H1 (cell line): ENCODE measurements around the gene SLC1A1. TPM values are rescaled to one million over a fixed set of nuclear protein-coding genes. Genes with fewer than 3 reads are reported as not detected.

ENCODE experiments used
- CTCF ChIA-PET: fragments of 300-600 bp; sonication (Branson Sonifier 250); formaldehyde crosslinking; loops from one replicate; lab custom pipeline; 2021; ENCODE audit not compliant: partially characterized antibody; lab: Charles Lee
- POLR2A ChIA-PET: fragments of 300-600 bp; sonication (Branson Sonifier 250); formaldehyde crosslinking; loops from one replicate; lab custom pipeline; 2021; ENCODE audit warnings: inconsistent platforms; ENCODE audit not compliant: partially characterized antibody; lab: Charles Lee
- DNase-seq, 2 experiments: peaks; one replicate each; pipeline versions ENCODE4 v3.0.0 to v3.0.0-alpha.2; 2010 to 2022; ENCODE audit warnings: low spot score in 2 of 2, low read depth in 1 of 2, mixed read lengths in 1 of 2
- FAIRE-seq: peaks from 2 replicates; lab custom pipeline; 2011; peaks lifted over from hg19 to GRCh38; lab: Jason Lieb, UNC
- H2AFZ ChIP-seq: 2 replicates; pipeline ENCODE4 v1.8.1; 2012; ENCODE audit warnings: low read length, inconsistent platforms
- H2AK5ac ChIP-seq: 2 replicates; pipeline ENCODE4 v1.6.1; 2013; ENCODE audit warnings: low read depth, low read length
- H2BK120ac ChIP-seq: replicated peaks from 2 replicates; pipeline ENCODE3; 2013; ENCODE audit warnings: low read depth, low read length, inconsistent platforms
- H2BK12ac ChIP-seq: 2 replicates; pipeline ENCODE4 v1.6.1; 2013; ENCODE audit warnings: low read depth, low read length
- H2BK15ac ChIP-seq: 2 replicates; pipeline ENCODE4 v1.6.1; 2013; ENCODE audit warnings: low read length
- H2BK20ac ChIP-seq: 2 replicates; pipeline ENCODE4 v1.6.1; 2013; ENCODE audit warnings: low read length
- H2BK5ac ChIP-seq: 2 replicates; pipeline ENCODE4 v1.6.1; 2013; ENCODE audit warnings: low read depth, low read length
- H3K14ac ChIP-seq: 2 replicates; pipeline ENCODE4 v1.6.1; 2013; ENCODE audit warnings: inconsistent platforms; ENCODE audit not compliant: insufficient read length
- H3K18ac ChIP-seq: 2 replicates; pipeline ENCODE4 v1.6.1; 2013; ENCODE audit warnings: low read length; ENCODE audit errors: extremely low read depth
- H3K23ac ChIP-seq: 2 replicates; pipeline ENCODE4 v1.6.1; 2013; ENCODE audit warnings: inconsistent platforms; ENCODE audit not compliant: insufficient read length
- H3K23me2 ChIP-seq: 2 replicates; pipeline ENCODE4 v1.6.1; 2013; ENCODE audit warnings: low read depth, low read length
- H3K27ac ChIP-seq: 2 replicates; pipeline ENCODE4 v1.6.1; 2011; ENCODE audit warnings: low read depth, low read length, inconsistent platforms
- H3K27me3 ChIP-seq, 4 experiments: replicated peaks in 1 of 4; 1 replicate in 1 of 4; 2 replicates in 3 of 4; pipeline versions ENCODE4 v1.6.1 to v1.8.1; 2011 to 2013; ENCODE audit warnings: low read length in 3 of 4, mild to moderate bottlenecking in 3 of 4, inconsistent platforms in 2 of 4, mixed read lengths in 2 of 4, moderate library complexity in 1 of 4; ENCODE audit not compliant: control insufficient read depth in 3 of 4, insufficient read depth in 3 of 4; ENCODE audit errors: extremely low read depth in 1 of 4
- H3K36me3 ChIP-seq, 4 experiments: 2 replicates each; pipeline versions ENCODE4 v1.6.1 to v1.8.1; 2011 to 2013; ENCODE audit warnings: mild to moderate bottlenecking in 4 of 4, low read length in 3 of 4, moderate library complexity in 2 of 4, control low read depth in 1 of 4, inconsistent platforms in 1 of 4; ENCODE audit not compliant: insufficient read depth in 4 of 4, control insufficient read depth in 2 of 4
- H3K4ac ChIP-seq: replicated peaks from 2 replicates; pipeline ENCODE3; 2013; ENCODE audit warnings: low read length, low read depth, mixed read lengths, inconsistent platforms; ENCODE audit not compliant: insufficient read length
- H3K4me1 ChIP-seq, 4 experiments: replicated peaks in 1 of 4; 1 replicate in 1 of 4; 2 replicates in 3 of 4; pipeline versions ENCODE4 v1.6.1 to v1.8.1; 2011 to 2013; ENCODE audit warnings: low read length in 3 of 4, inconsistent platforms in 2 of 4, mixed read lengths in 1 of 4; ENCODE audit not compliant: insufficient read depth in 4 of 4, control insufficient read depth in 3 of 4
- H3K4me2 ChIP-seq, 2 experiments: 2 replicates each; pipeline versions ENCODE4 v1.6.1 to v1.8.1; 2011 to 2013; ENCODE audit warnings: low read depth in 2 of 2, low read length in 2 of 2, control low read depth in 1 of 2, inconsistent platforms in 1 of 2, mild to moderate bottlenecking in 1 of 2; ENCODE audit not compliant: insufficient read depth in 1 of 2
- H3K4me3 ChIP-seq, 4 experiments: fragments of 200-600, 300-600 bp in 1 of 4; sonication (generic), shearing (Covaris generic), sonication (Bioruptor Twin) in 1 of 4; 2 replicates each; pipeline versions ENCODE4 v1.5.1 to v1.8.1; 2011 to 2016; ENCODE audit warnings: low read length in 4 of 4, low read depth in 3 of 4, control low read depth in 2 of 4, inconsistent platforms in 2 of 4, mild to moderate bottlenecking in 2 of 4, mixed read lengths in 1 of 4, moderate library complexity in 1 of 4; ENCODE audit not compliant: insufficient read depth in 2 of 4; ENCODE audit errors: extremely low read depth in 1 of 4
- H3K56ac ChIP-seq: replicated peaks from 2 replicates; pipeline ENCODE3; 2013; ENCODE audit warnings: low read depth, mild to moderate bottlenecking, mixed read lengths, low read length, inconsistent platforms; ENCODE audit not compliant: insufficient read length
- H3K79me1 ChIP-seq: 2 replicates; pipeline ENCODE4 v1.6.1; 2013; ENCODE audit warnings: low read depth, low read length, control low read depth
- H3K79me2 ChIP-seq, 2 experiments: 2 replicates each; pipeline versions ENCODE4 v1.6.1 to v1.8.1; 2012 to 2013; ENCODE audit warnings: low read length in 2 of 2, mild to moderate bottlenecking in 2 of 2, inconsistent platforms in 1 of 2; ENCODE audit not compliant: insufficient read depth in 2 of 2, control insufficient read depth in 1 of 2
- H3K9ac ChIP-seq, 4 experiments: replicated peaks in 1 of 4; 1 replicate in 1 of 4; 2 replicates in 3 of 4; pipeline versions ENCODE4 v1.6.1 to v1.8.1; 2011 to 2013; ENCODE audit warnings: low read depth in 3 of 4, low read length in 3 of 4, control low read depth in 2 of 4, mild to moderate bottlenecking in 2 of 4, moderate library complexity in 2 of 4, inconsistent platforms in 1 of 4; ENCODE audit errors: extremely low read depth in 1 of 4
- H3K9me3 ChIP-seq, 2 experiments: 2 replicates each; pipeline versions ENCODE4 v1.6.1 to v1.8.1; 2012 to 2013; ENCODE audit warnings: mild to moderate bottlenecking in 2 of 2, moderate library complexity in 2 of 2, control low read depth in 1 of 2, inconsistent platforms in 1 of 2, low read depth in 1 of 2, low read length in 1 of 2, mixed read lengths in 1 of 2; ENCODE audit not compliant: insufficient read depth in 2 of 2
- H4K20me1 ChIP-seq, 2 experiments: replicated peaks in 1 of 2; 2 replicates each; pipeline versions ENCODE3 to v1.8.1; 2011 to 2013; ENCODE audit warnings: inconsistent platforms in 2 of 2, low read length in 2 of 2, mild to moderate bottlenecking in 1 of 2; ENCODE audit not compliant: insufficient read depth in 2 of 2, control insufficient read depth in 1 of 2
- H4K5ac ChIP-seq: 2 replicates; pipeline ENCODE4 v1.6.1; 2013; ENCODE audit warnings: low read length, low read depth, mixed read lengths, inconsistent platforms; ENCODE audit not compliant: insufficient read length
- H4K8ac ChIP-seq: 2 replicates; pipeline ENCODE4 v1.8.0; 2013; ENCODE audit warnings: mild to moderate bottlenecking, moderate library complexity, low read length, inconsistent platforms; ENCODE audit not compliant: insufficient read depth; ENCODE audit errors: extremely low read depth
- H4K91ac ChIP-seq: replicated peaks from 2 replicates; pipeline ENCODE3; 2013; ENCODE audit warnings: low read length, mixed read lengths, inconsistent platforms; ENCODE audit not compliant: insufficient read length
- CHD2 ChIP-seq: IDR thresholded peaks from 2 replicates; pipeline ENCODE4 v1.6.1; 2012; ENCODE audit warnings: low read length, improper control_type of control experiment
- CREB1 ChIP-seq: IDR thresholded peaks from 2 replicates; pipeline ENCODE4 v1.6.1; 2012; ENCODE audit warnings: inconsistent platforms
- CTBP2 ChIP-seq: IDR thresholded peaks from 2 replicates; pipeline ENCODE4 v1.7.0; 2011; ENCODE audit warnings: borderline replicate concordance, mild to moderate bottlenecking, moderate library complexity, mixed read lengths, low read length; ENCODE audit not compliant: insufficient read depth, insufficient read length
- KDM1A ChIP-seq: fragments of 200-600, 300-600 bp; sonication (generic); IDR thresholded peaks from 2 replicates; pipeline ENCODE4 v1.7.1; 2016; ENCODE audit warnings: mild to moderate bottlenecking, low read length, borderline replicate concordance
- KDM4A ChIP-seq: IDR thresholded peaks from one replicate; pipeline ENCODE4 v1.7.1; 2012; ENCODE audit warnings: low read depth, mild to moderate bottlenecking, moderate library complexity, low read length, inconsistent platforms; ENCODE audit not compliant: severe bottlenecking
- RNF2 ChIP-seq: fragments of 200-900, 300-1000 bp; sonication (generic); IDR thresholded peaks from 2 replicates; pipeline ENCODE4 v1.7.1; 2016; ENCODE audit warnings: borderline replicate concordance, low read depth, mild to moderate bottlenecking, antibody characterized with exemption, low read length; ENCODE audit not compliant: poor library complexity, severe bottlenecking; ENCODE audit errors: missing control alignments
- RXRA ChIP-seq: IDR thresholded peaks from 2 replicates; pipeline ENCODE4 v1.6.1; 2011; ENCODE audit warnings: low read depth, mild to moderate bottlenecking, low read length, moderate library complexity; ENCODE audit not compliant: insufficient read depth
- SIN3A ChIP-seq, 2 experiments: IDR thresholded peaks in 1 of 2; conservative IDR thresholded peaks in 1 of 2; 2 replicates each; pipeline ENCODE4 v1.6.1; 2011 to 2012; ENCODE audit warnings: low read length in 2 of 2, improper control_type of control experiment in 1 of 2, low read depth in 1 of 2, mild to moderate bottlenecking in 1 of 2
- SP1 ChIP-seq: IDR thresholded peaks from 2 replicates; pipeline ENCODE4 v1.6.1; 2011; ENCODE audit warnings: low read depth, low read length
- SUZ12 ChIP-seq: fragments of 200-600 bp; sonication (generic); IDR thresholded peaks from 2 replicates; pipeline ENCODE4 v1.6.1; 2012; ENCODE audit warnings: mild to moderate bottlenecking, inconsistent platforms, low read length, moderate library complexity, mixed read lengths
- TAF7 ChIP-seq: optimal IDR thresholded peaks from 2 replicates; pipeline ENCODE3; 2011; ENCODE audit warnings: low read depth, mild to moderate bottlenecking, inconsistent platforms, low read length, moderate library complexity, borderline replicate concordance
- WGBS, 2 experiments: shearing (Covaris generic) in 1 of 2; methylation state at CpG; one replicate each; pipeline versions ENCODE4 v1.1.6 to v1.1.7; 2013 to 2015; ENCODE audit warnings: low lambda C conversion rate in 2 of 2, mixed read lengths in 2 of 2, inconsistent platforms in 1 of 2, low coverage in 1 of 2, missing lambda C conversion rate in 1 of 2; ENCODE audit not compliant: insufficient replicate concordance in 2 of 2, insufficient coverage in 1 of 2, insufficient read length in 1 of 2; ENCODE audit errors: extremely low coverage in 1 of 2, missing lambda C conversion rate in 1 of 2; 5-methylcytosine and 5-hydroxymethylcytosine counted together
- polyA plus RNA-seq, 7 experiments: library from polyadenylated mRNA; depleted of rRNA in 3 of 7; stranded (reverse) in 5 of 7; unstranded in 2 of 7; fragments of >200 nt in 5 of 7; fragments of 200-250 nt in 2 of 7; gene quantifications; 1 replicate in 5 of 7; 2 replicates in 1 of 7; 4 replicates in 1 of 7; pipeline versions ENCODE4 v1.2.1 to v1.2.3, GENCODE V29; 2011 to 2013; ENCODE audit warnings: missing spikeins in 2 of 7, mixed read lengths in 2 of 7
- total RNA-seq: library from RNA; stranded (reverse); fragmentation: NEBNext Ultra II Directional; extraction: Animal tissue kit (Norgen Biotek cat#: 25700); gene quantifications from 2 replicates; pipeline ENCODE4 v1.2.1, GENCODE V29; 2021

Gene SLC1A1
- total and polyA plus RNA-seq, 2 of the 8 experiments (the other 6 are each of a cell fraction or from before 2014, with no cell fraction given) = 4.7 to 11.7 TPM

DNA sequence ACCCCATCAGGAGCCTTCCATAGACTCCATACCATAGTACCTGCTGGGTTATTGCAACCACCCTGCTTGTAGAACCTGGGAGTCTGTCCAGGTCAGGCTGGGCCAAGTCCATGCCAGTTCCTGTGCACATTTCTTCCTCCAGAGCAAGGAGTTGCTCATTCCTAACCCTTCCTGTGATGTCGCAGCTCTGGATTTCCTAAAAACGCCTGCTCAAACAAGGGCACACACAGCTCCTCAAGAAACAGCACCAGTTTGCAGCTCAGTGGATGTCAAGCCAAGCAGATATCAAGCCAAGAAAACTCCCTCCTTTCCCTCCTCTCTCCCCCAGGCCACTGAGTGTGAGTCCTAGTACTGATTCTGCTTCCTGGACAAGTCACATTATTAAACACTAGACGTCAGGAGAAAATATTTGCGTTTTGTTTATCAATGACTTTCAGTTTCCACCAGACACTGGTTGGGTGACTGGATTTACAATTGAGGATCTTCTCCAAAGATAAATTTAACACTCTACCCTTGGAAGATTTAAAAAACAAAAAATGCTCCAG, 59.6 kb downstream of the SLC1A1 start:
- H3K56ac ChIP-seq = no peak overlapping the region
- no peaks in the 10 kb centered on the region for H3K9me3 ChIP-seq
- DNase-seq = no peak
- H2AFZ ChIP-seq = no peak overlapping the region
- no peak overlapping the region for H3K4me2 ChIP-seq
- FAIRE-seq = no peak
- no peaks in the 10 kb centered on the region for H3K36me3 ChIP-seq
- ChIA-PET CTCF (interaction anchor here (0.8 to 5.0 kb wide), 45 partner anchors 10 to 235 kb away, joined by 3 to 55 read pairs (median 5); partner anchors contain the start of gene PLPP6), POLR2A (no interaction called here)
- no peaks in the 10 kb centered on the region for H3K27me3 ChIP-seq
- no peak for TF ChIP-seq CHD2
- TF ChIP-seq SIN3A (conservative IDR thresholded peaks at IDR 0.05 in 1 of 2, IDR thresholded peaks at IDR 0.05 in 1 of 2; ENCODE audit: low read depth in 1 of 2, low read length in 2 of 2) = no peak
- no peak for TF ChIP-seq SUZ12
- no peak for TF ChIP-seq RNF2
- TF ChIP-seq KDM4A = no peak
- TF ChIP-seq RXRA = no peak
- TF ChIP-seq CREB1 = no peak
- TF ChIP-seq CTBP2 = no peak
- TF ChIP-seq TAF7 = no peak
- TF ChIP-seq SP1 = no peak
- TF ChIP-seq KDM1A = no peak
- no peak overlapping the region for H3K9ac ChIP-seq
- H2BK20ac ChIP-seq = no peak overlapping the region
- H4K8ac ChIP-seq = no peak overlapping the region
- H3K4ac ChIP-seq = no peak overlapping the region
- no peak overlapping the region for H3K14ac ChIP-seq
- no peak overlapping the region for H2BK120ac ChIP-seq
- H3K27ac ChIP-seq = no peak overlapping the region
- no peaks in the 10 kb centered on the region for H3K79me2 ChIP-seq
- WGBS, 2 experiments = 87% methylated on average over 4 of the region's 4 CpGs; no CpG with 5 or more reads in 1 of the 2 experiments
- H3K79me1 ChIP-seq = no peaks in the 10 kb centered on the region
- H4K5ac ChIP-seq = no peak overlapping the region
- no peak overlapping the region for H4K91ac ChIP-seq
- H4K20me1 ChIP-seq = no peaks in the 10 kb centered on the region
- no peak overlapping the region for H3K4me3 ChIP-seq
- no peak overlapping the region for H2AK5ac ChIP-seq
- H2BK5ac ChIP-seq = no peak overlapping the region
- H3K4me1 ChIP-seq = no peaks in the 10 kb centered on the region
- no peak overlapping the region for H2BK12ac ChIP-seq
- no peak overlapping the region for H3K18ac ChIP-seq
- H3K23me2 ChIP-seq = no peaks in the 10 kb centered on the region
- H3K23ac ChIP-seq = no peak overlapping the region
- no peak overlapping the region for H2BK15ac ChIP-seq
